ENCODE data around the gene DCLRE1B.
"Not testable (repeated sequence)": the region's sequence is repeated elsewhere in the genome, so short reads cannot be mapped to it uniquely, and the experiment has no call there.

DNA sequence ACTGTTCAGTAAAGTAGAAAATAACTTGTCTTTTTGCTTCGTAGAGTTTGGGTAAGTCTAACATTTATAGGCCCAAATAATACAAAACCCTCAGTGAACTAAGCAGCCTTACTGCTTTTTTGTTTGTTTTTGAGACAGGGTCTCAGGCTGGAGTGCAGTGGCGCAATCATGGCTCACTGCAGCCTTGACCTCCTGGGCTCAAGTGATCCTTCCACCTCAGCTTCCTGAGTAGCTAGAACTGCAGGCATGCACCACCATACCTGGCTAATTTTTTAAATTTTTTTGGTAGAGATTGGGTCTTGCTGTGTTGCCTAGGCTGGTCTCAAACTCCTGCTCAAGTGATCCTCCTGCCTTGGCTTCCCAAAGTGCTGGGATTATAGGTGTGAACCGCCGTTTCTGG, 43.0 kb downstream of the DCLRE1B start:
- TF ChIP-seq, protein P1, sequence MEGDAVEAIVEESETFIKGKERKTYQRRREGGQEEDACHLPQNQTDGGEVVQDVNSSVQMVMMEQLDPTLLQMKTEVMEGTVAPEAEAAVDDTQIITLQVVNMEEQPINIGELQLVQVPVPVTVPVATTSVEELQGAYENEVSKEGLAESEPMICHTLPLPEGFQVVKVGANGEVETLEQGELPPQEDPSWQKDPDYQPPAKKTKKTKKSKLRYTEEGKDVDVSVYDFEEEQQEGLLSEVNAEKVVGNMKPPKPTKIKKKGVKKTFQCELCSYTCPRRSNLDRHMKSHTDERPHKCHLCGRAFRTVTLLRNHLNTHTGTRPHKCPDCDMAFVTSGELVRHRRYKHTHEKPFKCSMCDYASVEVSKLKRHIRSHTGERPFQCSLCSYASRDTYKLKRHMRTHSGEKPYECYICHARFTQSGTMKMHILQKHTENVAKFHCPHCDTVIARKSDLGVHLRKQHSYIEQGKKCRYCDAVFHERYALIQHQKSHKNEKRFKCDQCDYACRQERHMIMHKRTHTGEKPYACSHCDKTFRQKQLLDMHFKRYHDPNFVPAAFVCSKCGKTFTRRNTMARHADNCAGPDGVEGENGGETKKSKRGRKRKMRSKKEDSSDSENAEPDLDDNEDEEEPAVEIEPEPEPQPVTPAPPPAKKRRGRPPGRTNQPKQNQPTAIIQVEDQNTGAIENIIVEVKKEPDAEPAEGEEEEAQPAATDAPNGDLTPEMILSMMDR (IDR thresholded peaks at IDR 0.05): not testable (repeated sequence)
- not testable (repeated sequence) for TF ChIP-seq EZH2, EZH2phosphoT487 (IDR thresholded peaks at IDR 0.05)
